ENCODE measurements around the gene PPARG.
"Not testable (repeated sequence)": the region's sequence is repeated elsewhere in the genome, so short reads cannot be mapped to it uniquely, and the experiment has no call there.

PPARG gene

GRCh38 chr3:12383218-12383617 is 94.3 kb downstream of the PPARG start:
- no peak for DNase-seq

- DNase-seq: no peak
Measured at GRCh38 chr3:12384451-12385233, 95.8 kb downstream of the PPARG start.

GRCh38 chr3:12386514-12387291 is 97.8 kb downstream of the PPARG start:
- DNase-seq: not testable (repeated sequence)

- DNase-seq: no peak
Measured at GRCh38 chr3:12388185-12388584, 99.3 kb downstream of the PPARG start.

- DNase-seq: no peak
Measured at GRCh38 chr3:12392101-12392878, 103.4 kb downstream of the PPARG start.

GRCh38 chr3:12393894-12394293 is 105.0 kb downstream of the PPARG start:
- no peak for DNase-seq

GRCh38 chr3:12394569-12395271 is 105.8 kb downstream of the PPARG start:
- DNase-seq: no peak

GRCh38 chr3:12395349-12396012 is 106.6 kb downstream of the PPARG start:
- no peak for DNase-seq

GRCh38 chr3:12396471-12396870 is 107.6 kb downstream of the PPARG start:
- no peak for DNase-seq

- DNase-seq: no peak
Measured at GRCh38 chr3:12399226-12399625, 110.4 kb downstream of the PPARG start.

- DNase-seq: no peak
Measured at GRCh38 chr3:12400616-12401194, 111.8 kb downstream of the PPARG start.

GRCh38 chr3:12401208-12401607 is 112.3 kb downstream of the PPARG start:
- no peak for DNase-seq

GRCh38 chr3:12405432-12406272 is 116.8 kb downstream of the PPARG start:
- no peak for DNase-seq

- DNase-seq: no peak
Measured at GRCh38 chr3:12408984-12409683, 120.3 kb downstream of the PPARG start.

- no peak for DNase-seq
Measured at GRCh38 chr3:12409684-12410596, 121.1 kb downstream of the PPARG start.

GRCh38 chr3:12413721-12414255 is 124.9 kb downstream of the PPARG start:
- no peak for DNase-seq

GRCh38 chr3:12415014-12415680 is 126.3 kb downstream of the PPARG start:
- no peak for DNase-seq

- DNase-seq: no peak
Measured at GRCh38 chr3:12416731-12417130, 127.9 kb downstream of the PPARG start.
